ENCODE measurements around the gene ZBTB40. TPM values are rescaled to one million over a fixed set of nuclear protein-coding genes. Genes with fewer than 3 reads are reported as not detected.

The ZBTB40 gene
- total and polyA plus RNA-seq, 2 of the 13 experiments (the other 11 are each of a cell fraction or from before 2014, with no cell fraction given): 8.8 to 16.5 TPM

DNA sequence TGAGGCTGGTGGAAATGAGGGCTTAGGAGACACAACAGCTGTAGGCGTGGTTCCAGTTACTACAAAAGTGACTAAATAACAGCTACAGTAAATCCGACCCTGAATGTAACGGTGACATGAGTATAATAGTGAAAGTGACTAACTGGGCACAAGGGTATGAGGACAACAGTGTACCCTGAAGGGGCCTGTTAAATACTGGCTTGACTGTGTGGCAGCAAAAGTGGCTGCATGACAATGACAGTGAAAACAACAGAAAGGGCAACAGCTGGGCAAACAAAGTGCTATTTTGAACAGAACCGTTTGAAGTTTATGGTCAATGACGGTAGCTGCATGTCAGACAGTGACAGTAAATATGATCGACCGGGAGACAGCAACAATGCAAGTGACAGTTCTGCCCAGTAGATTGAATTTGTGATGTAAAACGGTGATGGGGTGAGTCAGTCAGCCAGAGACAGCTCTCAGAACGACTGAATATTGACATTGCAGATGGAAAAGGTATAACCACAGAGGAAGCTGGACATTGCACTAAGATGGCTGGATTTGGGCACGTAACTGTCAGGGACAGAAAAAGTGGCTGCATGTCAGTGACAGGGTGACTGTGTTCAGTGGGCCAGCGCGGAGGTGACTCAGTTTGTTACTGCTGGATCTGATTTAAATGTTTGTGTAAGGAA lies 1.2 kb upstream of the ZBTB40 start (continued):
- TF ChIP-seq, protein P1, sequence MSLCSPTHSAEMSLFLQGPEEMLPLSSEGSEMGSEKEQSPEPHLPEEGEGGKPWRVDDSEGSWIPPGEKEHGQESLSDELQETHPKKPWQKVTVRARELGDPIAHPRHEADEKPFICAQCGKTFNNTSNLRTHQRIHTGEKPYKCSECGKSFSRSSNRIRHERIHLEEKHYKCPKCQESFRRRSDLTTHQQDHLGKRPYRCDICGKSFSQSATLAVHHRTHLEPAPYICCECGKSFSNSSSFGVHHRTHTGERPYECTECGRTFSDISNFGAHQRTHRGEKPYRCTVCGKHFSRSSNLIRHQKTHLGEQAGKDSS (CRISPR knock-in tag; IDR thresholded peaks at IDR 0.05; ENCODE audit: borderline replicate concordance, low read depth): 0 out of 2 replicates have a peak, but pooled peaks have one; percentile 25
- no peak; the same call in 1 of the 2 replicates for TF ChIP-seq FOXO1 (CRISPR knock-in tag; IDR thresholded peaks at IDR 0.05)
- no peak for TF ChIP-seq EEA1 (CRISPR knock-in tag; IDR thresholded peaks at IDR 0.05; ENCODE audit: borderline replicate concordance)
- no peak for TF ChIP-seq NCOA2 (CRISPR knock-in tag; IDR thresholded peaks at IDR 0.05)
- no peak for TF ChIP-seq KDM3A (CRISPR knock-in tag; IDR thresholded peaks at IDR 0.05; ENCODE audit: low read depth)
- peak; percentile 16; the same call in 1 of the 2 replicates for TF ChIP-seq KAT2B (IDR thresholded peaks at IDR 0.05; ENCODE audit: borderline replicate concordance, low read depth, low read length)
- TF ChIP-seq ZNF333 (CRISPR knock-in tag; IDR thresholded peaks at IDR 0.05; ENCODE audit: borderline replicate concordance): no peak
- TF ChIP-seq SSRP1 (CRISPR knock-in tag; IDR thresholded peaks at IDR 0.05): no peak
- TF ChIP-seq, protein P2, sequence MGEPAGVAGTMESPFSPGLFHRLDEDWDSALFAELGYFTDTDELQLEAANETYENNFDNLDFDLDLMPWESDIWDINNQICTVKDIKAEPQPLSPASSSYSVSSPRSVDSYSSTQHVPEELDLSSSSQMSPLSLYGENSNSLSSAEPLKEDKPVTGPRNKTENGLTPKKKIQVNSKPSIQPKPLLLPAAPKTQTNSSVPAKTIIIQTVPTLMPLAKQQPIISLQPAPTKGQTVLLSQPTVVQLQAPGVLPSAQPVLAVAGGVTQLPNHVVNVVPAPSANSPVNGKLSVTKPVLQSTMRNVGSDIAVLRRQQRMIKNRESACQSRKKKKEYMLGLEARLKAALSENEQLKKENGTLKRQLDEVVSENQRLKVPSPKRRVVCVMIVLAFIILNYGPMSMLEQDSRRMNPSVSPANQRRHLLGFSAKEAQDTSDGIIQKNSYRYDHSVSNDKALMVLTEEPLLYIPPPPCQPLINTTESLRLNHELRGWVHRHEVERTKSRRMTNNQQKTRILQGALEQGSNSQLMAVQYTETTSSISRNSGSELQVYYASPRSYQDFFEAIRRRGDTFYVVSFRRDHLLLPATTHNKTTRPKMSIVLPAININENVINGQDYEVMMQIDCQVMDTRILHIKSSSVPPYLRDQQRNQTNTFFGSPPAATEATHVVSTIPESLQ (CRISPR knock-in tag; conservative IDR thresholded peaks at IDR 0.05): no peak
- no peak for TF ChIP-seq RORA (CRISPR knock-in tag; IDR thresholded peaks at IDR 0.05)
- TF ChIP-seq SALL1 (CRISPR knock-in tag; IDR thresholded peaks at IDR 0.05): peak; percentile 60
- no peak for TF ChIP-seq HCFC1 (IDR thresholded peaks at IDR 0.05; ENCODE audit: low read depth, low read length)
- TF ChIP-seq ZNF446 (CRISPR knock-in tag; IDR thresholded peaks at IDR 0.05): no peak
- TF ChIP-seq, protein P3, sequence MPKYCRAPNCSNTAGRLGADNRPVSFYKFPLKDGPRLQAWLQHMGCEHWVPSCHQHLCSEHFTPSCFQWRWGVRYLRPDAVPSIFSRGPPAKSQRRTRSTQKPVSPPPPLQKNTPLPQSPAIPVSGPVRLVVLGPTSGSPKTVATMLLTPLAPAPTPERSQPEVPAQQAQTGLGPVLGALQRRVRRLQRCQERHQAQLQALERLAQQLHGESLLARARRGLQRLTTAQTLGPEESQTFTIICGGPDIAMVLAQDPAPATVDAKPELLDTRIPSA (CRISPR knock-in tag; IDR thresholded peaks at IDR 0.05; ENCODE audit: borderline replicate concordance): no peak
- TF ChIP-seq ZNF724P (CRISPR knock-in tag; IDR thresholded peaks at IDR 0.05; ENCODE audit: borderline replicate concordance): no peak
- TF ChIP-seq, protein P4, sequence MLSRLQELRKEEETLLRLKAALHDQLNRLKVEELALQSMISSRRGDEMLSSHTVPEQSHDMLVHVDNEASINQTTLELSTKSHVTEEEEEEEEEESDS (CRISPR knock-in tag; IDR thresholded peaks at IDR 0.05; ENCODE audit: borderline replicate concordance): no peak
- TF ChIP-seq FOXA1 (IDR thresholded peaks at IDR 0.05): peak; percentile 66; the same call in 1 of the 2 replicates
- peak; percentile 59 for TF ChIP-seq FOXA1 (CRISPR knock-in tag; IDR thresholded peaks at IDR 0.05)
- no peak; the same call in 1 of the 2 replicates for TF ChIP-seq ATF1 (CRISPR knock-in tag; IDR thresholded peaks at IDR 0.05)
- no peak for TF ChIP-seq FLYWCH1 (CRISPR knock-in tag; IDR thresholded peaks at IDR 0.05)
- no peak for TF ChIP-seq MTA1 (CRISPR knock-in tag; IDR thresholded peaks at IDR 0.05; ENCODE audit: borderline replicate concordance)
- TF ChIP-seq HOXD1 (CRISPR knock-in tag; IDR thresholded peaks at IDR 0.05): no peak
- peak; percentile 98 for TF ChIP-seq ZBTB21 (CRISPR knock-in tag; IDR thresholded peaks at IDR 0.05)
- TF ChIP-seq AHR (CRISPR knock-in tag; IDR thresholded peaks at IDR 0.05): no peak
- 0 out of 4 replicates have a peak, but pooled peaks have one; percentile 19 to 31 for TF ChIP-seq POLR2A (IDR thresholded peaks at IDR 0.05; ENCODE audit: insufficient read depth in 1 of 2, low read depth in 2 of 2, low read length in 2 of 2)
- TF ChIP-seq, protein P5, sequence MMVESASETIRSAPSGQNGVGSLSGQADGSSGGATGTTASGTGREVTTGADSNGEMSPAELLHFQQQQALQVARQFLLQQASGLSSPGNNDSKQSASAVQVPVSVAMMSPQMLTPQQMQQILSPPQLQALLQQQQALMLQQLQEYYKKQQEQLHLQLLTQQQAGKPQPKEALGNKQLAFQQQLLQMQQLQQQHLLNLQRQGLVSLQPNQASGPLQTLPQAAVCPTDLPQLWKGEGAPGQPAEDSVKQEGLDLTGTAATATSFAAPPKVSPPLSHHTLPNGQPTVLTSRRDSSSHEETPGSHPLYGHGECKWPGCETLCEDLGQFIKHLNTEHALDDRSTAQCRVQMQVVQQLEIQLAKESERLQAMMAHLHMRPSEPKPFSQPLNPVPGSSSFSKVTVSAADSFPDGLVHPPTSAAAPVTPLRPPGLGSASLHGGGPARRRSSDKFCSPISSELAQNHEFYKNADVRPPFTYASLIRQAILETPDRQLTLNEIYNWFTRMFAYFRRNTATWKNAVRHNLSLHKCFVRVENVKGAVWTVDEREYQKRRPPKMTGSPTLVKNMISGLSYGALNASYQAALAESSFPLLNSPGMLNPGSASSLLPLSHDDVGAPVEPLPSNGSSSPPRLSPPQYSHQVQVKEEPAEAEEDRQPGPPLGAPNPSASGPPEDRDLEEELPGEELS (CRISPR knock-in tag; IDR thresholded peaks at IDR 0.05): peak; percentile 50; the same call in 1 of the 2 replicates
- TF ChIP-seq RELA (CRISPR knock-in tag; IDR thresholded peaks at IDR 0.05): no peak

All from HepG2 (cell line).